NCI-H2196 (cell line): ENCODE measurements around the gene HSPA14.
"Not testable (repeated sequence)": the region's sequence is repeated elsewhere in the genome, so short reads cannot be mapped to it uniquely, and the experiment has no call there.

ENCODE experiments used
- DNase-seq: peaks from one replicate; lab custom pipeline; 2025; ENCODE audit not compliant: unreplicated experiment; lab: John Stamatoyannopoulos, UW

The HSPA14 gene

DNA sequence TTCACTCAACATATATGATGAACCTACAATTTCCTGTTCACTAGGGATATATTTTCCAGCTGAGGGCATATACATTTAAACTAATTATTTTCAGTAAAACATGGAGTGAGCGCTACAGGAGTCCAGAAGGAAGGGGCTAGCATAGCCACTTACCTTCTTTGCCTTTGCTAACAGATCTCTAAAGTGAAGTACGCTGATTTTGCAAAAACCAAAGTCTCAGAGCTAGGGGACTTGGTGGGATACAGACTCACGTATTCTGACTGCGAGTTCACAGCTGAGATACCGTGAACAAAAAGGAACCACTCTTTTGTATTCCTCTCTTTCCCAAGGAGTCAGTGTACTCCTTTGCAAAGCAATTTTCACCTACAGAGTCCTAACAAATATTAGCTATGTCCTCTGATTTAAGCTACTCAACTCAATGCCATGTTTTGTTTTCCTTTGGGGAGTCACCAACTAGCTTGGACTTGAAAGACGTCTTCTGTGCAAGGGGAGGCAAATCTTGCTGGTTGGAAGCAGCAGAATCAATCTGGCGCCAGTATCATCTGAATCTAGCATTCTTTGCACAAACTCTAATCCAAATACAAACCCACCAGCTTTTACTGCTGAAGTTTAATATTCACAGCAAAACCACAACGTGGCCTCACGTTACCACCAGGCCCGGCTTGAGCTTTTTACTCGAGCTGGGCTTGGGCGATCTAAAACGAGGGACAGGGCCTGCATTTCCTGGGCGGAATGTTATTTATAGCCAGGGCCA is 926 bp upstream of the HSPA14 start:
- DNase-seq: no peak

DNA sequence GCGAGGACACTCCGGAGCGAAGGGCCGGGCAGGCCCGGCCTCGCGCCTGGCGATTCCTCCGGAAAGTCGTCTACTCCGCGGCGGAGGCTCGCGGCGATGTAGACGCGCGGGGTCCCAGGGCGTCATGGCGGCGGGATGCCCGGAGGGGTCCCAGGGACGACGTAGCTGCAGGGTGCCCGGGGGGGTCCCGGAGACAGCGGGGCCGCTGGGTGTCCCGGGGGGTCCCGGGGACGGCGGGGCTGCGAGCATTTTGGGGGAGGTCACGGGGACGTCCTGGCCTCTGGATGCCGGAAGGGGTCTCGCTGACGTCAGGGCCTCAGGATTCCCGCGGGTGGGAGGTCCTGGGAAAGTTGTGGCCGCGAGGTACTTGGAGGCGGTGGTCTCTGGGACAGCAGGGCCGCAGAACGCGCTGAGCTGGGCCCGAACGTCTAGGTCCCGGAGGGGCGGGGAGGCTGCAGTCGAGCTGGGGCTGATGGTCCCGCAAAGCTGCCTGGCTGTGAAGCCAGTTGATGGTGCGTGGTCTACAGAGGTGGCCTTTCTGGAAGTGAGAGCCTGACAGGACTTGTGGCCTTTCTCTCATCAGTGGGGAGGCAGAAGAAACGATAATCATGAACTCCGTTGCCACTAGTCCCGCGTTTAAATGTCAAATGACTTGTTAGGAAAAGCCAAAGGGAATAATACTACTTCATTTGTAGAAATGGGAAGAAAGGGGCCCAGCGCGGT is 637 bp downstream of the HSPA14 start:
- no peak for DNase-seq

DNA sequence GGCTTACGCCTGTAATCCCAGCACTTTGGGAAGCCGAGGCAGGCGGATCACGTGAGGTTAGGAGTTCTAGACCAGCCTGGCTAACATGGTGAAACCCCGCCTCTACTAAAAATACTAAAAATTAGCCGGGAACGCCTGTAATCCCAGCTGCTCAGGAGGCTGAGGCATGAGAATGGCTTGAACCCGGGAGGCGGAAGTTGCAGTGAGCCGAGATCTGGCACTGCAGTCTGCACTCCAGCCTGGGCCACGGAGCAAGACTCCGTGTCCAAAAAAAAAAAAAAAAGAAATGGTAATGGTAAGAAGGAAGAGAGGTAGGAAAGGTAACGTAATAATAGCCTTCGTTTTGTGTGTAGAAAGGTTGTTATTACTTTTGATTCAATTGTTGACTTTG is 1.2 kb downstream of the HSPA14 start:
- DNase-seq: no peak

DNA sequence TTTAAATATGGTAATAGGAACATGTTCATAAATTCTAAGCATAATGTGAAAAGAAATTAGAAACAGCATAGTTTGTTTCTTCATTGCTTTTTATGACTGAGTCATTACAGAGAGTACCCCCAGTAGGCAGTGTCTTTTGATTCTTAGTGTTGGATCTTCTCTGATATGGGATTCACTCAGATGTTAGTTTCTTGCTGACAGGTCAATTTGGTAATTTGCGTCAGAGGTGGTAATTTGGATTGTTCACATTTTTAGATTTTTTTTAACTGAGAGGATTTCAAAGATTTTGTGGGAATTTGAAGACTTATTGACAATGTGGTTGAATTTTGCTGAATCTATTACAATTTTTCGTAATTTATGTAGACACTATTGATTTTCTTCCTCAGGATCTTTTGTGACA is 2.1 kb downstream of the HSPA14 start:
- DNase-seq: no peak

- DNase-seq: no peak
Observed at GRCh38 chr10:14843327-14843988, 5.4 kb downstream of the HSPA14 start.

- DNase-seq: no peak
Observed at GRCh38 chr10:14844948-14845347, 6.8 kb downstream of the HSPA14 start.

DNA sequence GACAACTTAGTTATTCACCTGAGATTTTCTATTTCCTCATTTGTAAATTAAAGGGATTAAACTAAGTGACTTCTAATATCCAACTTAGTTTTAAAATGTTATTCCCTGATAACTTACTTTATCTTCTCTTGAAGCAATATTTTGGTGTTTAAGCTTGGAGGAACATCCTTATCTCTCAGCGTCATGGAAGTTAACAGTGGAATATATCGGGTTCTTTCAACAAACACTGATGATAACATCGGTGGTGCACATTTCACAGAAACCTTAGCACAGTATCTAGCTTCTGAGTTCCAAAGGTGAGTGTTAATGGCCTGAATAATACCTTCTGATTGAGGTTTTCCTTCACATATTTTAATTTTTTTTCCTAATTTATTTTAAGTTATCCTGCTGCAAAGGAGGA is 14.1 kb downstream of the HSPA14 start:
- no peak for DNase-seq

- DNase-seq: no peak
Observed at GRCh38 chr10:14855453-14855852, 17.3 kb downstream of the HSPA14 start.

- DNase-seq: no peak
Observed at GRCh38 chr10:14858338-14858960, 20.3 kb downstream of the HSPA14 start.

DNA sequence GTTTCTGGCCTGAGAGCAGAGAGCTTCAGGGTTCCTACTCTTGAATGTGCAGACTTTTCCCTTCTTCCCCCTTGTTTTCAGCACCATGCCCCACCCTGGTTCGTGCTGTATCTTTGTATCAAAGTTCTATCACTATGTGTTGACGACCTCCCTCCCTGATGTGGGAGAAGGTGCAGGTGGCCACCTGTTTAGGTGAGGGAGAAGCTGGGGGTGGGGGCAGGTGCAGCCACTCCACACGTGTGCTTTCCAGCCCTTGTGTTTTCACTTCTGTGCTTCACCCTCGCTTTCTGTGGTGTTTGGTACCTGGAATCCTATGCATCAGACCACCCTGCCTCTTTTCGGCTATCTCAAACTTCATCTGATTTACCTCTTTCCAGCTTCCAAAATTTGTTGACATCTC is 20.9 kb downstream of the HSPA14 start:
- no peak for DNase-seq

GRCh38 chr10:14859775-14860174 is 21.7 kb downstream of the HSPA14 start:
- no peak for DNase-seq

DNA sequence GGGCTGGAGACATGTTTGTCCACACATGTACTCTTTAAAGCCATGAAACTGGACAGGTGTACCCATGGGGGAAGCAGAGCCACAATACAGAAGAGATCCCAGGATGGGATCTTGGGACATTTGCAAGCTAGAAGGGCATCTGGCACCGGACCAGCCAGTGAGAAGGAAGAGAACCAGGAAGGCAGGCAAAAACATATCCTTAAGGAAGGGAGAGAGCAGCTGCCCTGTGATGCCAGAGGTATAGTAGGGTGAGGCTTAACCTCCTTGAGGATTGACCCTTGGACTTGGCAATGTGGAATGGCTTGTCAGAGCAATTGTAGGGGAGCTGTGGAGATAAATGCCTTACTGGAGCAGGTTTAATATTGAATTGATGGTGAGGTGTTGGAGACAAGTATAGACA is 22.7 kb downstream of the HSPA14 start:
- DNase-seq: no peak

DNA sequence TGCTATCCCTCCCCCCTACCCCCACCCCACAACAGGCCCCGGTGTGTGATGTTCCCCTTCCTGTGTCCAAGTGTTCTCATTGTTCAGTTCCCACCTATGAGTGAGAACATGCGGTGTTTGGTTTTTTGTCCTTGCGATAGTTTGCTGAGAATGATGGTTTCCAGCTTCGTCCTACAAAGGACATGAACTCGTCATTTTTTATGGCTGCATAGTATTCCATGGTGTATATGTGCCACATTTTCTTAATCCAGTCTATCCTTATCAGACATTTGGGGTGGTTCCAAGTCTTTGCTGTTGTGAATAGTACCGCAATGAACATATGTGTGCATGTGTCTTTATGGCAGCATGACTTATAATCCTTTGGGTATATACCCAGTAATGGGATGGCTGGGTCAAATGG is 26.4 kb downstream of the HSPA14 start:
- not testable (repeated sequence) for DNase-seq

- DNase-seq: not testable (repeated sequence)
Observed at GRCh38 chr10:14864871-14865270, 26.8 kb downstream of the HSPA14 start.

DNA sequence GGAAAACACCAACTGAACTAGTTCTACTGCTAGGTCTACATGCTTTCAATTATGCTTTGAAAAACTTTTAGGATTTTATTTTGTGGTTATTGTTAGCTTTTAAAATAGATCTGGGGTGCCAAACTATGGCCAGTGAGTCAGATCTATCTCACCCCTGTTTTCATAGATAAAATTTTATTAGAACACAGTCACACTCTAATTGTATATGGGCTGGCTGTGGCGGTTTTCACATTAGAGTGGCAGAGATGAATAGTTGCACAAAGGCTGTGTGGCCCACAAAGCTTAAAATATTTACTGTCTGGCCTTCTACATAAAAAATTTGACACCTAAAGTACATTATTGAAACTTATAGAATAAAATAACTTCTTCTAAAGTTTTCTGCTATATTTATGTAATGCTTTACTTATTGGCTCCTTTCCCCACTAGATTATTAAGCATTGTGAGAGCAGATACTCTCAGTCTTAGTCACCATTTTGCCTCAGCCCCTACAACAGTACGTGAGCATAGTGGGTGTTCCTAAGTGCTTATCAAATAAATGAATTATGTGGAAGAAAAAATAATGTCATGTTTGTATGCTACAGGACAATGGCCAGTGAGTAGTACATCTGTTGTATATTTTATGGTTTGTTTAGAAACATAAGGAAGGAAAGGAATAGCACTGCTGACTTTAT is 35.1 kb downstream of the HSPA14 start:
- DNase-seq: no peak

DNA sequence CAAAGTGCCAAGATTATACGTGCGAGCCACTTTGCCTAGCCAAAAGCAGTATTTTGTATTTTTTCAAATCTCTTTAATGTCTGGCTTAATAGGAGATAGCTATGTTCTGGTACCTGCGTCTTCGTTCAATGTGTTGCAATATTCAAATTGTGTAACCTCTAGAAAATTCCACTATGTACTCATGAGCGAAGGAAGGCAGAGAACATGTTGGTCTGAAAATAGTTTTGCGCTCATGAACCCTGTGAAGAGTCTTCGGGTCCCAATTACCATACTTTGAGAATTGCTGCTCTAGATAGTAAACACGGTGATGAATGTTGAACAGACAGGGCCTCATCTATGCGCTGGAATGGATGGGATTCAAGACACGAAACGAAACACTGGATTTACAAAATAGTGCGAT is 37.8 kb downstream of the HSPA14 start:
- DNase-seq: no peak

DNA sequence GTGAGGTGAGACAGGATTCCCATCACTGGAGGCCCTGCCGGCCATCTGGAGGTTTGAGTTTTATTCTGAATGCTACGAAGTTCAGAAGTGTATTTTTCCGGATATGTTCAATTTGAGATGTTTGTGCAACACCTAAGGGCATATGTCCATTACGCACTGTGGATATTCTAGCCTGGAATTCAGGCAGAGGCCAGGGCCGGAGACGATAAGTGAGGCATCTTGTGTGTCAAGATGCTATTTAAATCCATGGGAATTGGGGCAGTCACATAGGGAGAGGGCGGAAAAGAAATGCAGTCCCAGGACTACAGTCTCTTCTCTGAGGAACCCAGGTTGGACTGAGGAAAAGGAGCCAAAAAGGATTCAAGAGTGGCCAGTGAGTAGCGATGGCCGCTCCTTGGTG is 38.7 kb downstream of the HSPA14 start:
- no peak for DNase-seq

GRCh38 chr10:14878266-14879123 is 40.4 kb downstream of the HSPA14 start, which contains the start of gene SUV39H2:
TSS of gene SUV39H2 (plus strand) at chr10:14878866. CDS start at chr10:14878889, 23 bp downstream.
- DNase-seq: peak; percentile 83

DNA sequence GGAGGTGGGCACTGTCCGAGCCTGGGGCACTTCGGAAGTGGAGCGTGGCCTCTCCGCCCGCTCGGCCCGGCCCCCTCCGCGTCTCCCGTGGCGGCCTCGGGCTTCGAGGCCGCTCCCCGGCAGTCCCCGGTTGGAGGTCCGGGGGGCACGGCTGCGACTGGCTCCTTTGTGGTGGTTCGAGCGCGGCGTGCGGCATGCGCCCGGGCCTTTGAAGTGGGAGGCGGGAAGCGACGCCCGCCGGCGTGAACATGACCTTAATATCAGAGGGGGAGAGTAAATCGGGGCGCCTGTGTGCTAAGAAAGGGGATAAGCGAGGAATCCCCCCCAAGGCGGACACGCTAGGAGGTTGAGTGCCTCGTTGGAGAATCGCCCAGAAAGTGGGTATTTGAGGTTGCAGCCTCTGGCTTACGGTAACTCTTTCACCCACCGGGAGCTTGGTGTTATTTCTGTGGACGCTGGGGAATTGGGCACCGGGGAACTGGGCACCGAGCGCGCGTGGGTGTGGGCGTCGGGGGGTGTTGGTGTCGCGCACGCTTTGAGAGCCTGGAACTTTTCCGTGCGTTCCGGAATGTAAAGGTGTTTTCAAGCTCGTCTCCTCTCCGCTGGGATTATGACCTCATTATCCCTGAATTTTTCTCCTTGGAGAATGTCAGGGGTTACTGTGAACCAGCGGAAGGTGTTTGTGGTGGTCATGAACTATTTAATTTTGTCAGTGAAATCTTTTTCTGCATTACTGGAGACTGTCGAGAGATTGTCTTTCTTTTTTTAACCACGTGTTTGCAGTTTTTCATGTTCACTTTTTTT is 41.2 kb downstream of the HSPA14 start:
- DNase-seq: no peak

DNA sequence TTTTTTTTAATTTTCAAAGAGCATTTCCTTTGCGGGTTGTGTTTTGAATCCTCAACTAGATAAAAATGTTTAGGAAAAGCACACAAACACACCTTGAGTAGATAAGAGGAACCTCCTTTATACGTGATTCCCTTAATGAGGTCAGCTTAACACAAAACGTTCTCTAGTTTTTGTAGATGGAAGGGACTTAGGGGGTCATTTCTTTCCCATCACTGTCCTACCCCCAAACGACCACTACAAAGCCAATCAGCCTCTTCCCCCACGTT is 41.8 kb downstream of the HSPA14 start:
- DNase-seq: no peak
